NCI-H446 treated with DMSO at 0.1 percent for 48 hours (cell line): ENCODE data around the gene CTNNA3.
A peak's percentile ranks its signal among the peaks of the same experiment; 100 is the strongest.
"Not testable (repeated sequence)": the region's sequence is repeated elsewhere in the genome, so short reads cannot be mapped to it uniquely, and the experiment has no call there.

Experiments
- DNase-seq: peaks from one replicate; lab custom pipeline; 2025; lab: John Stamatoyannopoulos, UW

The CTNNA3 gene

GRCh38 chr10:66368146-66368545, 1327.8 kb downstream of the CTNNA3 start:
- no peak for DNase-seq

- no peak for DNase-seq
These were observed 1329.8 kb downstream of the CTNNA3 start for GRCh38 chr10:66366163-66366562.

GRCh38 chr10:66365686-66366085, 1330.3 kb downstream of the CTNNA3 start:
- peak; percentile 22 for DNase-seq

- DNase-seq, result no peak
These were observed 1333.5 kb downstream of the CTNNA3 start for GRCh38 chr10:66362522-66362921.

- DNase-seq, result not testable (repeated sequence)
These were observed 1342.2 kb downstream of the CTNNA3 start for GRCh38 chr10:66353822-66354221.

GRCh38 chr10:66353422-66353821, 1342.6 kb downstream of the CTNNA3 start:
- no peak for DNase-seq

GRCh38 chr10:66350622-66351399, 1345.2 kb downstream of the CTNNA3 start:
- no peak for DNase-seq

GRCh38 chr10:66349726-66350125, 1346.3 kb downstream of the CTNNA3 start:
- no peak for DNase-seq

- DNase-seq, result no peak
These were observed 1346.9 kb downstream of the CTNNA3 start for GRCh38 chr10:66349076-66349475.

- DNase-seq, result no peak
These were observed 1358.8 kb downstream of the CTNNA3 start for GRCh38 chr10:66337211-66337610.

GRCh38 chr10:66336791-66337190, 1359.2 kb downstream of the CTNNA3 start:
- no peak for DNase-seq

- not testable (repeated sequence) for DNase-seq
These were observed 1360.2 kb downstream of the CTNNA3 start for GRCh38 chr10:66335753-66336152.

GRCh38 chr10:66329147-66329546, 1366.8 kb downstream of the CTNNA3 start:
- no peak for DNase-seq

- DNase-seq, result no peak
These were observed 1369.1 kb downstream of the CTNNA3 start for GRCh38 chr10:66326876-66327275.

- DNase-seq, result no peak
These were observed 1373.2 kb downstream of the CTNNA3 start for GRCh38 chr10:66322777-66323176.

- no peak for DNase-seq
These were observed 1374.0 kb downstream of the CTNNA3 start for GRCh38 chr10:66321723-66322665.

- no peak for DNase-seq
These were observed 1377.2 kb downstream of the CTNNA3 start for GRCh38 chr10:66318761-66319160.

- DNase-seq, result no peak
These were observed 1388.2 kb downstream of the CTNNA3 start for GRCh38 chr10:66307826-66308225.

GRCh38 chr10:66301078-66301477, 1394.9 kb downstream of the CTNNA3 start:
- no peak for DNase-seq

GRCh38 chr10:66295602-66296001, 1400.4 kb downstream of the CTNNA3 start:
- DNase-seq, result no peak

- DNase-seq, result no peak
These were observed 1401.5 kb downstream of the CTNNA3 start for GRCh38 chr10:66294538-66294937.

GRCh38 chr10:66292922-66293321, 1403.1 kb downstream of the CTNNA3 start:
- no peak for DNase-seq

- no peak for DNase-seq
These were observed 1403.5 kb downstream of the CTNNA3 start for GRCh38 chr10:66292456-66292855.
